HepG2 (cell line): Measurements from ENCODE around the gene ABCA2. TPM values are rescaled to one million over a fixed set of nuclear protein-coding genes. Genes with fewer than 3 reads are reported as not detected.

Experiments
- SOX5 ChIP-seq: IDR thresholded peaks from 2 replicates; pipeline ENCODE4 v1.6.1; 2016; ENCODE audit warnings: borderline replicate concordance
- TBX2 ChIP-seq: sonication (generic); formaldehyde crosslinking; IDR thresholded peaks from 2 replicates; pipeline ENCODE4 v1.5.0; 2020; ENCODE audit warnings: missing genetic modification reagents, mild to moderate bottlenecking, borderline replicate concordance
- ZNF251 ChIP-seq: sonication (generic); formaldehyde crosslinking; IDR thresholded peaks from 2 replicates; pipeline ENCODE4 v1.9.0; 2021; ENCODE audit warnings: mild to moderate bottlenecking, missing genetic modification reagents
- ZNF317 ChIP-seq: sonication (generic); formaldehyde crosslinking; IDR thresholded peaks from 2 replicates; pipeline ENCODE4 v1.5.0; 2020; ENCODE audit warnings: mild to moderate bottlenecking, missing genetic modification reagents
- ZNF33B ChIP-seq: sonication (generic); formaldehyde crosslinking; IDR thresholded peaks from 2 replicates; pipeline ENCODE4 v1.5.1; 2020; ENCODE audit warnings: mild to moderate bottlenecking, missing genetic modification reagents
- polyA plus RNA-seq, 8 experiments: library from polyadenylated mRNA; depleted of rRNA in 3 of 8; stranded (reverse) in 7 of 8; unstranded in 1 of 8; fragments of >200 nt; fragmentation: Illumina TruSeq in 4 of 8; extraction: Trizol in 4 of 8; gene quantifications; 2 replicates each; pipeline versions ENCODE4 v1.2.1 to v1.2.3, GENCODE V29; 2011 to 2016; ENCODE audit warnings: low read depth in 4 of 8, missing spikeins in 1 of 8, mixed read lengths in 1 of 8; ENCODE audit not compliant: insufficient read depth in 1 of 8
- total RNA-seq, 5 experiments: library from RNA; depleted of rRNA; stranded (reverse); fragments of >200 nt; fragmentation: Illumina TruSeq; extraction: Trizol; gene quantifications; 2 replicates each; pipeline ENCODE4 v1.2.3, GENCODE V29; 2016; ENCODE audit warnings: low read depth in 1 of 5
- TF ChIP-seq, protein P1 (sequence below), 2 experiments: sonication (generic) in 1 of 2; formaldehyde crosslinking in 1 of 2; IDR thresholded peaks; 2 replicates each; pipeline versions ENCODE4 v1.4.0 to v1.6.1; 2016 to 2020; ENCODE audit warnings: borderline replicate concordance in 1 of 2, low read depth in 1 of 2, mild to moderate bottlenecking in 1 of 2, missing genetic modification reagents in 1 of 2
- TF ChIP-seq, protein P2 (sequence below): sonication (generic); formaldehyde crosslinking; IDR thresholded peaks from 2 replicates; pipeline ENCODE4 v1.4.0; 2020; ENCODE audit warnings: missing genetic modification reagents, low read depth, mild to moderate bottlenecking, borderline replicate concordance
- TF ChIP-seq, protein P3 (sequence below): sonication (generic); formaldehyde crosslinking; IDR thresholded peaks from one replicate; pipeline ENCODE4 v1.5.1; 2020; ENCODE audit warnings: mild to moderate bottlenecking, missing genetic modification reagents; ENCODE audit errors: not compliant biosample characterization
- TF ChIP-seq, protein P4 (sequence below): sonication (generic); formaldehyde crosslinking; IDR thresholded peaks from 2 replicates; pipeline ENCODE4 v1.9.0; 2022; ENCODE audit warnings: missing genetic modification reagents, mild to moderate bottlenecking, borderline replicate concordance

Gene ABCA2
- total and polyA plus RNA-seq, 2 of the 13 experiments (the other 11 are each of a cell fraction or from before 2014, with no cell fraction given), result 2.9 to 19.2 TPM

DNA sequence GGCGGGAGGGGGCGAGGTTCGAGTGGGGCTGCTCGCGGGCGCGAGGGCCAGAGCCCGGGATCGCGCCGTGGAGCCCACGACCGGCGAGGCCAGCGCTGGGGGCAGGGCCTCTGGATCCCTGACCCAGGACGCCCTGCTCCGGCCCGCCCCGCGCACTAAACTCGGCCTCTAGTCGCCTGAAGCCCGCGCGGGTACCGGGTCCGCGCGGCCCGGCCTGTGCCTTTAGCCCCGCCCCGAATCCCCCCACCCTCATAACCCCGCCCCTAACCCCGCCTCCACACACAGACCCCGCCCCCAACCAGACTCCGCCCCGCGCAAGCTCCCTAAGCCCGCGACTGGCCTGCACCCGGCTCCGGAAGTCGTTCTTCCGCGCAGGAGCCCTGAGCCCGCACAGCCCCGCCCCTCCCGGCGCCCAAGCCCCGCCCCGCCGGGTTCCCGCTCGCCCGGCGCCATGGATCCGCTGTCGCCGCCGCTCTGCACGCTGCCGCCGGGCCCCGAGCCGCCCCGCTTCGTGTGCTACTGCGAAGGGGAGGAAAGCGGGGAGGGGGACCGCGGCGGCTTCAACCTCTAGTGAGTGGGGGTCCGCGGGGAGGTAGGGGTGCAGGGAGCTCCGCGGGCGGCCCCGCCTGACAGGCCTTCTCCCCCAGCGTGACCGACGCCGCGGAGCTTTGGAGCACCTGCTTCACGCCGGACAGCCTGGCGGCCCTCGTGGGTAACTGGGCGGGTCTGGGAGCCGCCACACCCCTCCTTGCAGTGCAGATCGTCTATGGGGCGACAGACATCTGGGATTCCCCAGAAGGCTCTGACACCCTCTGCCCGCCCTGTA lies 35.8 kb downstream of the ABCA2 start, which contains the start of gene PAXX (continued):
- TF ChIP-seq, protein P1, sequence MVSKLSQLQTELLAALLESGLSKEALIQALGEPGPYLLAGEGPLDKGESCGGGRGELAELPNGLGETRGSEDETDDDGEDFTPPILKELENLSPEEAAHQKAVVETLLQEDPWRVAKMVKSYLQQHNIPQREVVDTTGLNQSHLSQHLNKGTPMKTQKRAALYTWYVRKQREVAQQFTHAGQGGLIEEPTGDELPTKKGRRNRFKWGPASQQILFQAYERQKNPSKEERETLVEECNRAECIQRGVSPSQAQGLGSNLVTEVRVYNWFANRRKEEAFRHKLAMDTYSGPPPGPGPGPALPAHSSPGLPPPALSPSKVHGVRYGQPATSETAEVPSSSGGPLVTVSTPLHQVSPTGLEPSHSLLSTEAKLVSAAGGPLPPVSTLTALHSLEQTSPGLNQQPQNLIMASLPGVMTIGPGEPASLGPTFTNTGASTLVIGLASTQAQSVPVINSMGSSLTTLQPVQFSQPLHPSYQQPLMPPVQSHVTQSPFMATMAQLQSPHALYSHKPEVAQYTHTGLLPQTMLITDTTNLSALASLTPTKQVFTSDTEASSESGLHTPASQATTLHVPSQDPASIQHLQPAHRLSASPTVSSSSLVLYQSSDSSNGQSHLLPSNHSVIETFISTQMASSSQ (IDR thresholded peaks at IDR 0.05; ENCODE audit: low read depth), result no peak
- TF ChIP-seq, protein P1 (CRISPR knock-in tag; IDR thresholded peaks at IDR 0.05; ENCODE audit: borderline replicate concordance), result no peak
- TF ChIP-seq ZNF33B (CRISPR knock-in tag) (peak; percentile 80; the same call in 1 of the 2 replicates), ZNF251 (CRISPR knock-in tag) (no peak), TBX2 (CRISPR knock-in tag) (no peak), SOX5 (CRISPR knock-in tag) (no peak), ZNF317 (CRISPR knock-in tag) (peak; percentile 46; the same call in 1 of the 2 replicates)
- TF ChIP-seq, protein P2, sequence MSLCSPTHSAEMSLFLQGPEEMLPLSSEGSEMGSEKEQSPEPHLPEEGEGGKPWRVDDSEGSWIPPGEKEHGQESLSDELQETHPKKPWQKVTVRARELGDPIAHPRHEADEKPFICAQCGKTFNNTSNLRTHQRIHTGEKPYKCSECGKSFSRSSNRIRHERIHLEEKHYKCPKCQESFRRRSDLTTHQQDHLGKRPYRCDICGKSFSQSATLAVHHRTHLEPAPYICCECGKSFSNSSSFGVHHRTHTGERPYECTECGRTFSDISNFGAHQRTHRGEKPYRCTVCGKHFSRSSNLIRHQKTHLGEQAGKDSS (CRISPR knock-in tag), result 0 out of 2 replicates have a peak, but pooled peaks have one; percentile 21
- TF ChIP-seq, protein P3, sequence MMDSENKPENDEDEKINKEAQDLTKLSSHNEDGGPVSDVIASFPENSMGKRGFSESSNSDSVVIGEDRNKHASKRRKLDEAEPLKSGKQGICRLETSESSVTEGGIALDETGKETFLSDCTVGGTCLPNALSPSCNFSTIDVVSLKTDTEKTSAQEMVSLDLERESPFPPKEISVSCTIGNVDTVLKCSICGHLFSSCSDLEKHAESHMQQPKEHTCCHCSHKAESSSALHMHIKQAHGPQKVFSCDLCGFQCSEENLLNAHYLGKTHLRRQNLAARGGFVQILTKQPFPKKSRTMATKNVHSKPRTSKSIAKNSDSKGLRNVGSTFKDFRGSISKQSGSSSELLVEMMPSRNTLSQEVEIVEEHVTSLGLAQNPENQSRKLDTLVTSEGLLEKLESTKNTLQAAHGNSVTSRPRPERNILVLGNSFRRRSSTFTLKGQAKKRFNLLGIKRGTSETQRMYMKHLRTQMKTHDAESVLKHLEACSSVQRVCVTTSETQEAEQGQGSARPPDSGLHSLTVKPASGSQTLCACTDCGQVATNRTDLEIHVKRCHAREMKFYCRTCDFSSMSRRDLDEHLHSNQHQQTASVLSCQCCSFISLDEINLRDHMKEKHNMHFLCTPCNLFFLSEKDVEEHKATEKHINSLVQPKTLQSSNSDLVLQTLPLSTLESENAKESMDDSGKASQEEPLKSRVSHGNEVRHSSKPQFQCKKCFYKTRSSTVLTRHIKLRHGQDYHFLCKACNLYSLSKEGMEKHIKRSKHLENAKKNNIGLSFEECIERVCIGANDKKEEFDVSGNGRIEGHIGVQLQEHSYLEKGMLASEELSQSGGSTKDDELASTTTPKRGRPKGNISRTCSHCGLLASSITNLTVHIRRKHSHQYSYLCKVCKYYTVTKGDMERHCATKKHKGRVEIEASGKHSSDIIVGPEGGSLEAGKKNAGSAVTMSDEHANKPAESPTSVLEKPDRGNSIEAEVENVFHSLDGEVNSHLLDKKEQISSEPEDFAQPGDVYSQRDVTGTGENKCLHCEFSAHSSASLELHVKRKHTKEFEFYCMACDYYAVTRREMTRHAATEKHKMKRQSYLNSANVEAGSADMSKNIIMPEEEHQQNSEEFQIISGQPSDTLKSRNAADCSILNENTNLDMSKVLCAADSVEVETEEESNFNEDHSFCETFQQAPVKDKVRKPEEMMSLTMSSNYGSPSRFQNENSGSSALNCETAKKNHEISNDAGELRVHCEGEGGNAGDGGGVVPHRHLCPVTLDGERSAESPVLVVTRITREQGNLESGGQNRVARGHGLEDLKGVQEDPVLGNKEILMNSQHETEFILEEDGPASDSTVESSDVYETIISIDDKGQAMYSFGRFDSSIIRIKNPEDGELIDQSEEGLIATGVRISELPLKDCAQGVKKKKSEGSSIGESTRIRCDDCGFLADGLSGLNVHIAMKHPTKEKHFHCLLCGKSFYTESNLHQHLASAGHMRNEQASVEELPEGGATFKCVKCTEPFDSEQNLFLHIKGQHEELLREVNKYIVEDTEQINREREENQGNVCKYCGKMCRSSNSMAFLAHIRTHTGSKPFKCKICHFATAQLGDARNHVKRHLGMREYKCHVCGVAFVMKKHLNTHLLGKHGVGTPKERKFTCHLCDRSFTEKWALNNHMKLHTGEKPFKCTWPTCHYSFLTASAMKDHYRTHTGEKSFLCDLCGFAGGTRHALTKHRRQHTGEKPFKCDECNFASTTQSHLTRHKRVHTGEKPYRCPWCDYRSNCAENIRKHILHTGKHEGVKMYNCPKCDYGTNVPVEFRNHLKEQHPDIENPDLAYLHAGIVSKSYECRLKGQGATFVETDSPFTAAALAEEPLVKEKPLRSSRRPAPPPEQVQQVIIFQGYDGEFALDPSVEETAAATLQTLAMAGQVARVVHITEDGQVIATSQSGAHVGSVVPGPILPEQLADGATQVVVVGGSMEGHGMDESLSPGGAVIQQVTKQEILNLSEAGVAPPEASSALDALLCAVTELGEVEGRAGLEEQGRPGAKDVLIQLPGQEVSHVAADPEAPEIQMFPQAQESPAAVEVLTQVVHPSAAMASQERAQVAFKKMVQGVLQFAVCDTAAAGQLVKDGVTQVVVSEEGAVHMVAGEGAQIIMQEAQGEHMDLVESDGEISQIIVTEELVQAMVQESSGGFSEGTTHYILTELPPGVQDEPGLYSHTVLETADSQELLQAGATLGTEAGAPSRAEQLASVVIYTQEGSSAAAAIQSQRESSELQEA (CRISPR knock-in tag), result peak; percentile 84
- TF ChIP-seq, protein P4, sequence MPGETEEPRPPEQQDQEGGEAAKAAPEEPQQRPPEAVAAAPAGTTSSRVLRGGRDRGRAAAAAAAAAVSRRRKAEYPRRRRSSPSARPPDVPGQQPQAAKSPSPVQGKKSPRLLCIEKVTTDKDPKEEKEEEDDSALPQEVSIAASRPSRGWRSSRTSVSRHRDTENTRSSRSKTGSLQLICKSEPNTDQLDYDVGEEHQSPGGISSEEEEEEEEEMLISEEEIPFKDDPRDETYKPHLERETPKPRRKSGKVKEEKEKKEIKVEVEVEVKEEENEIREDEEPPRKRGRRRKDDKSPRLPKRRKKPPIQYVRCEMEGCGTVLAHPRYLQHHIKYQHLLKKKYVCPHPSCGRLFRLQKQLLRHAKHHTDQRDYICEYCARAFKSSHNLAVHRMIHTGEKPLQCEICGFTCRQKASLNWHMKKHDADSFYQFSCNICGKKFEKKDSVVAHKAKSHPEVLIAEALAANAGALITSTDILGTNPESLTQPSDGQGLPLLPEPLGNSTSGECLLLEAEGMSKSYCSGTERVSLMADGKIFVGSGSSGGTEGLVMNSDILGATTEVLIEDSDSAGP (CRISPR knock-in tag), result no peak; the same call in 1 of the 2 replicates
